Activated CD4-positive, alpha-beta T cell treated with anti-CD3 and anti-CD28 coated beads, Interleukin-2, amount 10 ng/mL, durations not matched to agents 7 days and 5 days (primary cell): Measurements from ENCODE around the gene LGALS7. TPM values are rescaled to one million over a fixed set of nuclear protein-coding genes. Genes with fewer than 3 reads are reported as not detected.

Experiments
- CTCF ChIA-PET: fragments of 350-600 bp; sonication (Branson Sonifier 250); formaldehyde crosslinking; loops from one replicate; lab custom pipeline; 2021; ENCODE audit warnings: antibody characterized with exemption; lab: Charles Lee
- POLR2A ChIA-PET: fragments of 350-600 bp; sonication (Branson Sonifier 250); formaldehyde crosslinking; loops from one replicate; lab custom pipeline; 2021; ENCODE audit warnings: antibody characterized with exemption; lab: Charles Lee
- DNase-seq: peaks from one replicate; pipeline ENCODE4 v3.0.0-alpha.2; 2020
- H3K27ac Mint-ChIP-seq: one replicate; pipeline ENCODE4 v1.8.0; 2021; ENCODE audit warnings: mild to moderate bottlenecking, moderate library complexity, mixed read lengths
- H3K27me3 Mint-ChIP-seq: one replicate; pipeline ENCODE4 v1.8.0; 2021; ENCODE audit warnings: mixed read lengths
- H3K36me3 Mint-ChIP-seq: one replicate; pipeline ENCODE4 v1.8.0; 2021; ENCODE audit warnings: low read depth, mixed read lengths
- H3K4me1 Mint-ChIP-seq: one replicate; pipeline ENCODE4 v1.8.0; 2021; ENCODE audit warnings: mixed read lengths
- H3K4me3 Mint-ChIP-seq: one replicate; pipeline ENCODE4 v1.8.0; 2021; ENCODE audit warnings: mild to moderate bottlenecking, moderate library complexity, mixed read lengths
- H3K9me3 Mint-ChIP-seq: one replicate; pipeline ENCODE4 v1.8.0; 2021; ENCODE audit warnings: mixed read lengths
- total RNA-seq, 2 experiments: library from RNA; stranded (reverse); gene quantifications; one replicate each; pipeline ENCODE4 v1.2.3, GENCODE V29; 2021

The LGALS7 gene
- total RNA-seq, 2 experiments from 2014 or later = not detected

- Mint-ChIP-seq H3K4me1 (peaks cover 40% of the 10 kb centered on the region), H3K4me3 (no peak overlapping the region), H3K9me3 (no peaks in the 10 kb centered on the region), H3K27ac (peak overlapping the region; percentile 83), H3K36me3 (peaks cover 20% of the 10 kb centered on the region), H3K27me3 (peaks cover 2% of the 10 kb centered on the region)
- ChIA-PET POLR2A (no interaction called here), CTCF (no interaction called here)
- no peak for DNase-seq
These were observed 41.5 kb downstream of the LGALS7 start for GRCh38 chr19:38731654-38732301.

GRCh38 chr19:38730731-38731589 lies 42.4 kb downstream of the LGALS7 start:
- Mint-ChIP-seq H3K4me1 (peaks cover 36% of the 10 kb centered on the region), H3K4me3 (no peak overlapping the region), H3K27ac (peak overlapping the region; percentile 83), H3K9me3 (no peaks in the 10 kb centered on the region), H3K36me3 (peaks cover 20% of the 10 kb centered on the region), H3K27me3 (peaks cover 2% of the 10 kb centered on the region)
- ChIA-PET CTCF (no interaction called here), POLR2A (no interaction called here)
- DNase-seq = no peak

GRCh38 chr19:38730470-38730730 lies 42.9 kb downstream of the LGALS7 start:
- peaks cover 20% of the 10 kb centered on the region for H3K36me3 Mint-ChIP-seq
- no peaks in the 10 kb centered on the region for H3K9me3 Mint-ChIP-seq
- POLR2A ChIA-PET = no interaction called here
- CTCF ChIA-PET = no interaction called here
- peaks cover 36% of the 10 kb centered on the region for H3K4me1 Mint-ChIP-seq
- no peak for DNase-seq
- peaks cover 2% of the 10 kb centered on the region for H3K27me3 Mint-ChIP-seq
- no peak overlapping the region for H3K4me3 Mint-ChIP-seq
- H3K27ac Mint-ChIP-seq = no peak overlapping the region

- Mint-ChIP-seq H3K36me3 (peaks cover 21% of the 10 kb centered on the region), H3K4me3 (no peak overlapping the region), H3K9me3 (no peaks in the 10 kb centered on the region), H3K27ac (peak overlapping the region; percentile 78), H3K4me1 (peaks cover 30% of the 10 kb centered on the region), H3K27me3 (no peaks in the 10 kb centered on the region)
- DNase-seq = peak; percentile 80
- CTCF ChIA-PET = no interaction called here
- POLR2A ChIA-PET = no interaction called here
These were observed 43.5 kb downstream of the LGALS7 start for GRCh38 chr19:38729653-38730469.

GRCh38 chr19:38728752-38729541 lies 44.4 kb downstream of the LGALS7 start:
- Mint-ChIP-seq H3K9me3 (no peaks in the 10 kb centered on the region), H3K27me3 (no peaks in the 10 kb centered on the region), H3K4me3 (no peak overlapping the region), H3K27ac (no peak overlapping the region), H3K4me1 (peaks cover 21% of the 10 kb centered on the region), H3K36me3 (peaks cover 22% of the 10 kb centered on the region)
- DNase-seq = no peak
- ChIA-PET POLR2A (no interaction called here), CTCF (interaction anchor here (1.4 kb wide), 1 partner anchor 41 kb away, joined by 3 read pairs; no protein-coding TSS in a partner anchor)

- Mint-ChIP-seq H3K27me3 (no peaks in the 10 kb centered on the region), H3K27ac (peak overlapping the region; percentile 31), H3K9me3 (no peaks in the 10 kb centered on the region), H3K36me3 (peaks cover 26% of the 10 kb centered on the region), H3K4me1 (peaks cover 12% of the 10 kb centered on the region), H3K4me3 (no peak overlapping the region)
- no peak for DNase-seq
- POLR2A ChIA-PET = no interaction called here
- CTCF ChIA-PET = interaction anchor here (1.4 kb wide), 1 partner anchor 42 kb away, joined by 3 read pairs; no protein-coding TSS in a partner anchor
These were observed 45.3 kb downstream of the LGALS7 start for GRCh38 chr19:38727868-38728660.

- Mint-ChIP-seq H3K36me3 (peaks cover 24% of the 10 kb centered on the region), H3K27me3 (no peaks in the 10 kb centered on the region), H3K27ac (peak overlapping the region; percentile 31), H3K4me1 (peaks cover 9% of the 10 kb centered on the region), H3K9me3 (no peaks in the 10 kb centered on the region), H3K4me3 (no peak overlapping the region)
- no peak for DNase-seq
- ChIA-PET CTCF (interaction anchor here (1.6 kb wide), 1 partner anchor 12 kb away, joined by 7 read pairs; no protein-coding TSS in a partner anchor), POLR2A (no interaction called here)
These were observed 45.9 kb downstream of the LGALS7 start for GRCh38 chr19:38727306-38727867.

- DNase-seq = no peak
- POLR2A ChIA-PET = no interaction called here
- H3K27ac Mint-ChIP-seq = no peak overlapping the region
- no peak overlapping the region for H3K4me3 Mint-ChIP-seq
- peaks cover 9% of the 10 kb centered on the region for H3K4me1 Mint-ChIP-seq
- H3K9me3 Mint-ChIP-seq = no peaks in the 10 kb centered on the region
- H3K36me3 Mint-ChIP-seq = peaks cover 24% of the 10 kb centered on the region
- H3K27me3 Mint-ChIP-seq = no peaks in the 10 kb centered on the region
- CTCF ChIA-PET = interaction anchor here (0.6 to 1.6 kb wide), 2 partner anchors 11 to 193 kb away, joined by 5 to 7 read pairs; no protein-coding TSS in a partner anchor
These were observed 46.5 kb downstream of the LGALS7 start for GRCh38 chr19:38726761-38727301.

GRCh38 chr19:38726284-38726673 lies 47.0 kb downstream of the LGALS7 start:
- Mint-ChIP-seq H3K36me3 (peaks cover 26% of the 10 kb centered on the region), H3K9me3 (no peaks in the 10 kb centered on the region), H3K4me3 (no peak overlapping the region), H3K27ac (no peak overlapping the region), H3K4me1 (peaks cover 9% of the 10 kb centered on the region), H3K27me3 (no peaks in the 10 kb centered on the region)
- POLR2A ChIA-PET = no interaction called here
- CTCF ChIA-PET = interaction anchor here (0.5 to 1.6 kb wide), 4 partner anchors 11 to 353 kb away, joined by 4 to 7 read pairs (median 5); no protein-coding TSS in a partner anchor
- DNase-seq = no peak

GRCh38 chr19:38725469-38726283 lies 47.6 kb downstream of the LGALS7 start:
- H3K4me1 Mint-ChIP-seq = peaks cover 9% of the 10 kb centered on the region
- H3K27me3 Mint-ChIP-seq = no peaks in the 10 kb centered on the region
- no peaks in the 10 kb centered on the region for H3K9me3 Mint-ChIP-seq
- peaks cover 26% of the 10 kb centered on the region for H3K36me3 Mint-ChIP-seq
- ChIA-PET CTCF (interaction anchor here (0.5 to 2.0 kb wide), 5 partner anchors 10 to 353 kb away, joined by 3 to 7 read pairs (median 5); partner anchors contain the start of genes MRPS12 and SARS2), POLR2A (no interaction called here)
- no peak overlapping the region for H3K27ac Mint-ChIP-seq
- H3K4me3 Mint-ChIP-seq = no peak overlapping the region
- DNase-seq = no peak
